Hepatocyte (in vitro differentiated cells): ENCODE results near the gene GNAL. TPM values are rescaled to one million over a fixed set of nuclear protein-coding genes. Genes with fewer than 3 reads are reported as not detected.

ENCODE experiments used
- DNase-seq: peaks from one replicate; pipeline ENCODE4 v3.0.0-alpha.2; 2016; ENCODE audit warnings: low spot score
- H2AFZ ChIP-seq: fragments of 200-600 bp; sonication (generic); 2 replicates; pipeline ENCODE4 v1.6.0; 2016; ENCODE audit warnings: antibody characterized with exemption, mild to moderate bottlenecking
- H3K27ac ChIP-seq: fragments of 200-600 bp; sonication (generic); 2 replicates; pipeline ENCODE4 v1.5.1; 2016; ENCODE audit warnings: mild to moderate bottlenecking
- H3K27me3 ChIP-seq: fragments of 200-600 bp; sonication (generic); 2 replicates; pipeline ENCODE4 v1.6.1; 2016
- H3K36me3 ChIP-seq: fragments of 200-600 bp; sonication (generic); replicated peaks from 2 replicates; pipeline ENCODE4 v1.5.1; 2016; ENCODE audit warnings: low read depth; ENCODE audit not compliant: insufficient read depth
- H3K4me1 ChIP-seq: fragments of 200-600 bp; sonication (generic); 2 replicates; pipeline ENCODE4 v1.5.1; 2016; ENCODE audit warnings: mild to moderate bottlenecking, moderate library complexity; ENCODE audit not compliant: insufficient read depth
- H3K4me2 ChIP-seq: fragments of 200-600 bp; sonication (generic); 2 replicates; pipeline ENCODE4 v1.6.0; 2016
- H3K4me3 ChIP-seq: fragments of 200-600 bp; sonication (generic); 2 replicates; pipeline ENCODE4 v1.5.1; 2016; ENCODE audit warnings: mild to moderate bottlenecking
- H3K79me2 ChIP-seq: fragments of 200-600 bp; sonication (generic); 2 replicates; pipeline ENCODE4 v1.6.0; 2017; ENCODE audit warnings: mild to moderate bottlenecking
- H3K9me2 ChIP-seq: fragments of 200-600 bp; sonication (generic); replicated peaks from 2 replicates; pipeline ENCODE4 v1.6.0; 2017; ENCODE audit warnings: mild to moderate bottlenecking; ENCODE audit not compliant: insufficient read depth
- H3K9me3 ChIP-seq: fragments of 200-600 bp; sonication (generic); 2 replicates; pipeline ENCODE4 v1.5.1; 2016; ENCODE audit warnings: low read depth, mild to moderate bottlenecking
- H4K20me1 ChIP-seq: fragments of 200-600 bp; sonication (generic); 2 replicates; pipeline ENCODE4 v1.6.0; 2016; ENCODE audit warnings: mild to moderate bottlenecking; ENCODE audit not compliant: insufficient read depth, poor library complexity, severe bottlenecking
- CTCF ChIP-seq: fragments of 200-600 bp; sonication (generic); IDR thresholded peaks from 2 replicates; pipeline ENCODE4 v1.5.1; 2016; ENCODE audit warnings: antibody characterized with exemption, mild to moderate bottlenecking; ENCODE audit not compliant: poor library complexity
- EZH2 ChIP-seq: fragments of 200-600 bp; sonication (generic); IDR thresholded peaks from 2 replicates; pipeline ENCODE4 v1.6.1; 2016; ENCODE audit warnings: antibody characterized with exemption, mild to moderate bottlenecking, borderline replicate concordance
- EZH2phosphoT487 ChIP-seq: fragments of 200-600 bp; sonication (generic); IDR thresholded peaks from one replicate; pipeline ENCODE4 v1.6.1; 2018; ENCODE audit warnings: antibody characterized with exemption, mild to moderate bottlenecking, low read depth, moderate library complexity; ENCODE audit not compliant: unreplicated experiment, severe bottlenecking
- WGBS: methylation state at CpG from one replicate; pipeline ENCODE4 v1.1.6; 2016; ENCODE audit warnings: low lambda C conversion rate; ENCODE audit errors: missing lambda C conversion rate; 5-methylcytosine and 5-hydroxymethylcytosine counted together
- polyA plus RNA-seq: library from polyadenylated mRNA; unstranded; fragments of >200 nt; fragmentation: Nextera tagmentation; extraction: Ambion mirVana; gene quantifications from 2 replicates; pipeline ENCODE4 v1.2.1, GENCODE V29; 2016
- total RNA-seq: library from RNA; depleted of rRNA; stranded (reverse); fragments of >200 nt; gene quantifications from 2 replicates; pipeline ENCODE4 v1.2.3, GENCODE V29; 2014

Gene GNAL
- total and polyA plus RNA-seq, 2 experiments from 2014 or later, result 4.4 to 5.2 TPM

- no peaks in the 10 kb centered on the region for H3K4me1 ChIP-seq
- H3K79me2 ChIP-seq, result peaks cover 34% of the 10 kb centered on the region
- H2AFZ ChIP-seq, result peak overlapping the region; percentile 54
- H4K20me1 ChIP-seq, result peaks cover 11% of the 10 kb centered on the region
- peak overlapping the region; percentile 75 for H3K4me2 ChIP-seq
- H3K9me2 ChIP-seq, result no peaks in the 10 kb centered on the region
- H3K36me3 ChIP-seq, result no peaks in the 10 kb centered on the region
- TF ChIP-seq EZH2 (no peak), CTCF (no peak), EZH2phosphoT487 (no peak)
- DNase-seq, result peak; percentile 52
- peak overlapping the region; percentile 97 for H3K27ac ChIP-seq
- WGBS, result 49% methylated on average over 17 of the region's 17 CpGs
- no peaks in the 10 kb centered on the region for H3K9me3 ChIP-seq
- peak overlapping the region; percentile 91 for H3K4me3 ChIP-seq
- H3K27me3 ChIP-seq, result no peaks in the 10 kb centered on the region
These were observed 161.0 kb downstream of the GNAL start for GRCh38 chr18:11849841-11850634.

DNA sequence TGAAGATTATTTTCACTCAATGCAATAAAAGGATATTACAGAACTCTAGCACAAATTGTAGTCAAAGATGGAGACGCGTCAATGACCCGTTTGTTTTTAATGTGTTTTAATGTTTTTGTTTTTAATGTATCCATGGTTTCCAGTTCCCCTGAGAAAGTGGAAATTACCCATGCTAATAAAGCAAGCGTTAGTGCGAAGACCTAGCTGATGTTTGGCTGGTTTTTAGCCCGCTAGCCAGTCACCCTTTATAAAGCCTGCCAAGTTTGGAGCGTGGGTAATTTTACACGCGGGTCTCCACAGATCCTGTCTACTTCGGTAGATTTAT is 161.7 kb downstream of the GNAL start:
- no peaks in the 10 kb centered on the region for H3K27me3 ChIP-seq
- H3K9me2 ChIP-seq, result no peaks in the 10 kb centered on the region
- H4K20me1 ChIP-seq, result peaks cover 11% of the 10 kb centered on the region
- H2AFZ ChIP-seq, result peak overlapping the region; percentile 54
- no peak for TF ChIP-seq CTCF
- no peak for TF ChIP-seq EZH2
- TF ChIP-seq EZH2phosphoT487, result no peak
- 5% methylated on average over 10 of the region's 10 CpGs for WGBS
- H3K79me2 ChIP-seq, result peaks cover 34% of the 10 kb centered on the region
- H3K9me3 ChIP-seq, result no peaks in the 10 kb centered on the region
- peak overlapping the region; percentile 75 for H3K4me2 ChIP-seq
- DNase-seq, result no peak
- peak overlapping the region; percentile 97 for H3K27ac ChIP-seq
- H3K4me1 ChIP-seq, result no peaks in the 10 kb centered on the region
- H3K36me3 ChIP-seq, result no peaks in the 10 kb centered on the region
- peak overlapping the region; percentile 91 for H3K4me3 ChIP-seq

DNA sequence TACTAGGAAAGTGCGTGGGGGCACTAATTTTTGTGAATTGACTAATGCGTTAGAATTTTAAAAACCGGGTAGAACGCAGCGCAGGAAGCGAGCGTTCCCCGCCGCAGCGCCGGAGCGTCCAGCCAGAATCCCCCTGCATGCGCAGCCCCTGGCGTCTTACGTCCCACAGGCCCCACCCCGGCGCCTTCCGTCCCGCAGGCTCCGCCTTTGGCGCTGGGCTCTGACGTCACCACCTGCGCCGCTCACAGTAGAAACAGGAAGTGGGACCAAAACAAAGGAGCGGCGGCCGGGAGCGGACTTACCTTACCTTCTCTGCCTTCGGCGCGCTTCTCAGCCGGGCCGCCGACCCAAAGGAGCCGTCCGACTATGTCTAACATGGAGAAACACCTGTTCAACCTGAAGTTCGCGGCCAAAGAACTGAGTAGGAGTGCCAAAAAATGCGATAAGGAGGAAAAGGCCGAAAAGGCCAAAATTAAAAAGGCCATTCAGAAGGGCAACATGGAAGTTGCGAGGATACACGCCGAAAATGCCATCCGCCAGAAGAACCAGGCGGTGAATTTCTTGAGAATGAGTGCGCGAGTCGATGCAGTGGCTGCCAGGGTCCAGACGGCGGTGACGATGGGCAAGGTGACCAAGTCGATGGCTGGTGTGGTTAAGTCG is 162.2 kb downstream of the GNAL start, which contains the start of gene CHMP1B:
CHMP1B (plus strand) TSS at position 268 of the 660 bp plus-strand sequence; CDS start at position 367, 99 bp downstream.
- H3K27ac ChIP-seq, result peak within 1 kb of the TSS; percentile 97
- peak within 1 kb of the TSS; percentile 85 for H3K4me2 ChIP-seq
- H4K20me1 ChIP-seq, result peaks cover 11% of the 10 kb centered on the region
- H2AFZ ChIP-seq, result peak within 1 kb of the TSS; percentile 54
- no peak for TF ChIP-seq EZH2phosphoT487
- TF ChIP-seq EZH2, result no peak
- TF ChIP-seq CTCF, result no peak
- H3K36me3 ChIP-seq, result no peaks in the 10 kb centered on the region
- peak; percentile 99 for DNase-seq
- peaks cover 34% of the 10 kb centered on the region for H3K79me2 ChIP-seq
- no peaks in the 10 kb centered on the region for H3K9me2 ChIP-seq
- peaks cover 2% of the 10 kb centered on the region for H3K4me1 ChIP-seq
- peak within 1 kb of the TSS; percentile 91 for H3K4me3 ChIP-seq
- no peaks in the 10 kb centered on the region for H3K9me3 ChIP-seq
- H3K27me3 ChIP-seq, result no peaks in the 10 kb centered on the region
- 1% methylated on average over 51 of the region's 53 CpGs for WGBS
